ENCODE data around the gene LAG3.

The LAG3 gene

DNA sequence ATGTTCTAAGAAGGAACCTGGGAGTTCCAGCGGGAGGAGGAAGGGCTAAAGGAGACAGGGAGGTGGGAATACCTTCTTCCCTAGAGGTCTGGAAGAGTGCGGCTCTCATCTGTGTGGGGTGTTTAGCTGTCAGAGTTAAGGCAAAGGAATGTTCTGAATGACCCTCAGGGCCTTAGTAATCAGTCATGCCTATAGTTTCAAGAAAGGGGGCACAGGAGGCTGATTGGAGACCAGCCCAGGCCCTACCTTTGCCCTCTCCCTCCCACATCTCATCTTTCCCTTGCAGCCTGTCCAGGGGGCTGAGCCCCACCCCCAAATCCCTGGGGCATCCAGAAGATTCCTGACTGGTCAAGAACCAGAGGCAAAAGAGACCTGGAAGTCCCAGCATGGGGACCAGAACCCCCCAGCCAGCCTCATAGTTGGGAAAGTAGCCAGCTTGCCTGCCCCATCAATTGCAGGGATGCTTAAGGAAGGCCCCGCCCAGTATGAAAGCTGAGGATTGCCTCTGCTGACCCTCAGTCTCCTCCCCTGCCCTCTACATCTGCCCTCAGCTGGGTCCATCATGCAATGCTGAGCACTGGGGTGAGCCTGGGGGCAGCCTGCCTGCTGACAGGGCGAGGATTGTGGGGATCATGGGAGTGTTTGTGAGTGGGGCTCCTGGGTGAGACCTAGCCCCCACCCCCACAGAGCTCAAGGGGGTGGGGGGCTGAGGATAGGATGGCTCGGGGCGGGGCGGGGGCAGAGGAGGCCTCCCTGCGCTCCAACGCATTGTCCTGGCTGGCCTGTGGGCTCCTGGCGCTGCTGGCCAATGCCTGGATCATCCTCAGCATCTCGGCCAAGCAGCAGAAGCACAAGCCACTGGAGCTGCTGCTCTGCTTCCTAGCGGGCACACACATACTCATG is 51.1 kb downstream of the LAG3 start:
- Histone ChIP-seq H3F3A (ENCODE audit: control insufficient read depth, insufficient read depth) (no peaks in the 10 kb centered on the region), H3K79me2 (ENCODE audit: control insufficient read depth, low read length) (no peaks in the 10 kb centered on the region), H4K20me1 (ENCODE audit: control insufficient read depth, insufficient read depth, low read depth, low read length) (no peaks in the 10 kb centered on the region), H3K9me2 (replicated peaks; ENCODE audit: control insufficient read depth, low read length) (no peaks in the 10 kb centered on the region), H3K4me2 (ENCODE audit: low read length) (no peak overlapping the region), H3K4me1 (ENCODE audit: control insufficient read depth, low read length) (peaks cover 21% of the 10 kb centered on the region), H3K4me3 (ENCODE audit: low read length) (no peak overlapping the region), H3K27ac (ENCODE audit: low read depth, low read length) (no peak overlapping the region), H3K36me3 (ENCODE audit: control insufficient read depth, low read length) (no peaks in the 10 kb centered on the region), H3K27me3 (ENCODE audit: control insufficient read depth, low read length) (peaks cover 82% of the 10 kb centered on the region), H3K9me3 (ENCODE audit: control insufficient read depth, insufficient read depth, low read length) (no peaks in the 10 kb centered on the region)
- TF ChIP-seq EZH2phosphoT487 (IDR thresholded peaks at IDR 0.05; ENCODE audit: borderline replicate concordance, low read length): no peak
- TF ChIP-seq, protein P1, sequence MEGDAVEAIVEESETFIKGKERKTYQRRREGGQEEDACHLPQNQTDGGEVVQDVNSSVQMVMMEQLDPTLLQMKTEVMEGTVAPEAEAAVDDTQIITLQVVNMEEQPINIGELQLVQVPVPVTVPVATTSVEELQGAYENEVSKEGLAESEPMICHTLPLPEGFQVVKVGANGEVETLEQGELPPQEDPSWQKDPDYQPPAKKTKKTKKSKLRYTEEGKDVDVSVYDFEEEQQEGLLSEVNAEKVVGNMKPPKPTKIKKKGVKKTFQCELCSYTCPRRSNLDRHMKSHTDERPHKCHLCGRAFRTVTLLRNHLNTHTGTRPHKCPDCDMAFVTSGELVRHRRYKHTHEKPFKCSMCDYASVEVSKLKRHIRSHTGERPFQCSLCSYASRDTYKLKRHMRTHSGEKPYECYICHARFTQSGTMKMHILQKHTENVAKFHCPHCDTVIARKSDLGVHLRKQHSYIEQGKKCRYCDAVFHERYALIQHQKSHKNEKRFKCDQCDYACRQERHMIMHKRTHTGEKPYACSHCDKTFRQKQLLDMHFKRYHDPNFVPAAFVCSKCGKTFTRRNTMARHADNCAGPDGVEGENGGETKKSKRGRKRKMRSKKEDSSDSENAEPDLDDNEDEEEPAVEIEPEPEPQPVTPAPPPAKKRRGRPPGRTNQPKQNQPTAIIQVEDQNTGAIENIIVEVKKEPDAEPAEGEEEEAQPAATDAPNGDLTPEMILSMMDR (IDR thresholded peaks at IDR 0.05; ENCODE audit: low read depth, low read length, poor library complexity, severe bottlenecking): no peak

DNA sequence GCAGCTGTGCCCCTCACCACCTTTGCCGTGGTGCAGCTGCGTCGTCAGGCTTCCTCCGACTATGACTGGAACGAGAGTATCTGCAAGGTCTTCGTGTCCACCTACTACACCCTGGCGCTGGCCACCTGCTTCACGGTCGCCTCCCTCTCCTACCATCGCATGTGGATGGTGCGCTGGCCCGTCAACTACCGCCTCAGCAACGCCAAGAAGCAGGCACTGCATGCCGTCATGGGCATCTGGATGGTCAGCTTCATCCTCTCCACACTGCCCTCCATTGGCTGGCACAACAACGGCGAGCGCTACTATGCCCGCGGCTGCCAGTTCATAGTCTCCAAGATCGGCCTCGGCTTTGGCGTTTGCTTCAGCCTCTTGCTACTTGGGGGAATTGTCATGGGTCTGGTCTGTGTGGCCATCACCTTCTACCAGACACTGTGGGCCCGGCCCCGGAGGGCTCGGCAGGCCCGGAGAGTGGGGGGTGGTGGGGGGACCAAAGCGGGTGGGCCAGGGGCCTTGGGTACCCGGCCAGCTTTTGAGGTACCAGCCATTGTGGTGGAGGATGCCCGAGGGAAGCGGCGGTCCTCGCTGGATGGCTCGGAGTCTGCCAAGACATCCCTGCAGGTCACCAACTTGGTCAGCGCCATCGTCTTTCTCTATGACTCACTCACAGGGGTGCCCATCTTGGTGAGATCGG is 51.9 kb downstream of the LAG3 start:
- H3K27me3 ChIP-seq (ENCODE audit: control insufficient read depth, low read length): peaks cover 90% of the 10 kb centered on the region

DNA sequence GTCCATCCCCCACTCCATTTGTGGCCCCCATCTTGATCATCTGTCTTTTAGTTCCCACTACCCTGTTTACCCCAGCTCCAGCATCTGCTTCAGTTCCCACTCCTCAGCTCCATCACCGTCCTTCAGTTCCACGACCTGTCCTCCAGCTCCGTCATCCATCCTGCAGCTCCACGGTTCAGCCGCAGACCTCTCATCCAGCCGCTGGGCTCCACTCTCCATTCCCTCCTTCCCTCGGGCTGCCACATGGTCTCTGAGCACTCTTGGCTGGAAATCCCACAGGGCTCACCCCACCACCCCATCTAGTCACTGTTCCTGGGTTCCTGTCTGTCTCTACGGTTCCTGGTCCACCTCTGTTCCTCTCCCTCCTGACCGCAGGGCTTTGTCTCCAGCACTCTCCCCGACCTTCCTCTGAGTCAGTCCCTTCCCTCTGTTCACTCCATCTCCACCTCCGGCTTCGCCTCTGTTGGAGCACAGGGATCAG is 52.6 kb downstream of the LAG3 start:
- Histone ChIP-seq H3K4me1 (ENCODE audit: control insufficient read depth, low read length) (peaks cover 31% of the 10 kb centered on the region), H3K36me3 (ENCODE audit: control insufficient read depth, low read length) (no peaks in the 10 kb centered on the region), H3K27ac (ENCODE audit: low read depth, low read length) (no peak overlapping the region), H3K27me3 (ENCODE audit: control insufficient read depth, low read length) (peaks cover 91% of the 10 kb centered on the region), H3K4me3 (ENCODE audit: low read length) (no peak overlapping the region), H3K9me3 (ENCODE audit: control insufficient read depth, insufficient read depth, low read length) (no peaks in the 10 kb centered on the region), H4K20me1 (ENCODE audit: control insufficient read depth, insufficient read depth, low read depth, low read length) (no peaks in the 10 kb centered on the region), H3F3A (ENCODE audit: control insufficient read depth, insufficient read depth) (no peaks in the 10 kb centered on the region), H3K79me2 (ENCODE audit: control insufficient read depth, low read length) (no peaks in the 10 kb centered on the region), H3K4me2 (ENCODE audit: low read length) (no peak overlapping the region), H3K9me2 (replicated peaks; ENCODE audit: control insufficient read depth, low read length) (no peaks in the 10 kb centered on the region)
- TF ChIP-seq, protein P1 (IDR thresholded peaks at IDR 0.05; ENCODE audit: low read depth, low read length, poor library complexity, severe bottlenecking): no peak
- TF ChIP-seq EZH2phosphoT487 (IDR thresholded peaks at IDR 0.05; ENCODE audit: borderline replicate concordance, low read length): no peak

More for the DNA sequence above, 51.9 kb downstream of the LAG3 start:
- H3K27ac ChIP-seq (ENCODE audit: low read depth, low read length): no peak overlapping the region
- no peaks in the 10 kb centered on the region for H4K20me1 ChIP-seq (ENCODE audit: control insufficient read depth, insufficient read depth, low read depth, low read length)
- no peaks in the 10 kb centered on the region for H3K79me2 ChIP-seq (ENCODE audit: control insufficient read depth, low read length)
- H3K36me3 ChIP-seq (ENCODE audit: control insufficient read depth, low read length): no peaks in the 10 kb centered on the region
- H3K4me2 ChIP-seq (ENCODE audit: low read length): no peak overlapping the region
- no peaks in the 10 kb centered on the region for H3K9me2 ChIP-seq (replicated peaks; ENCODE audit: control insufficient read depth, low read length)
- no peak overlapping the region for H3K4me3 ChIP-seq (ENCODE audit: low read length)
- H3K4me1 ChIP-seq (ENCODE audit: control insufficient read depth, low read length): peaks cover 28% of the 10 kb centered on the region
- TF ChIP-seq, protein P1 (IDR thresholded peaks at IDR 0.05; ENCODE audit: low read depth, low read length, poor library complexity, severe bottlenecking): no peak
- no peak for TF ChIP-seq EZH2phosphoT487 (IDR thresholded peaks at IDR 0.05; ENCODE audit: borderline replicate concordance, low read length)
- no peaks in the 10 kb centered on the region for H3K9me3 ChIP-seq (ENCODE audit: control insufficient read depth, insufficient read depth, low read length)
- H3F3A ChIP-seq (ENCODE audit: control insufficient read depth, insufficient read depth): no peaks in the 10 kb centered on the region

Data from DOHH2 (cell line).